Suppressor macrophage (primary cell): ENCODE results near the gene RASSF3.
"Not testable (repeated sequence)": the region's sequence is repeated elsewhere in the genome, so short reads cannot be mapped to it uniquely, and the experiment has no call there.

ENCODE experiments used
- DNase-seq, 4 experiments: peaks; one replicate each; pipeline ENCODE4 v3.0.0-alpha.2; 2020 to 2022
- total RNA-seq, 17 experiments: gene quantifications; one replicate each; lab custom pipeline; 2026; ENCODE audit warnings: mixed read lengths in 6 of 17, inconsistent platforms in 3 of 17; lab: John Stamatoyannopoulos, UW

RASSF3 gene
- 67.2 to 108 (median 78.8) reads per million in 17 experiments for total RNA-seq

- DNase-seq, result peak; percentile 87 to 95 (median 92)
Observed at GRCh38 chr12:64610079-64610659, at the start of gene RASSF3. Gene RASSF3, plus strand, starts transcription at chr12:64610495. Its CDS starts 138 bp downstream, at chr12:64610633.

- DNase-seq, result no peak
Observed at GRCh38 chr12:64561302-64562136, 48.8 kb upstream of the RASSF3 start.

GRCh38 chr12:64566122-64566521 is 44.2 kb upstream of the RASSF3 start:
- DNase-seq, result no peak

GRCh38 chr12:64566831-64567517 is 43.3 kb upstream of the RASSF3 start:
- peak in 3 of 4 experiments; percentile 49 to 60 (median 49) for DNase-seq

DNA sequence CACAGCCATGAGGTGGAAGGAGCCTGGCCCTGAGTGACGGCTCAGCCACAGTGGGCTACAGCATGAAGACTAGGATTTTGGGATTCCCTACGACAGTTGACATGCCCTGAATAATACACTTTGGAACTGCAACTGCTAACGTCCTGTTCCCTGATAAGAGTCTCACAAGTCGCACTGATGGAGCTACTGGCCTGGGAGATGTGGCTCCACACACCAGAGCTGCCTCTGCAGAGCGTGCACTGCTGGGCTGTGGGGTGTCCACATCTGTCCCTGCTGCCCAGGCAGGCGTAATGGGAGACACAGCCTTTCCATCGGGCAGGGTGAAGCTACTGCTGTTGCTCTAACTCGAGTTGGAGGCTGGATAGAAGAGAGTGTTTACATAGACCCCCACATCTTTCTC is 42.7 kb upstream of the RASSF3 start:
- DNase-seq, result no peak

GRCh38 chr12:64568298-64568697 is 42.0 kb upstream of the RASSF3 start:
- peak in 3 of 4 experiments; percentile 29 to 50 (median 30) for DNase-seq

DNA sequence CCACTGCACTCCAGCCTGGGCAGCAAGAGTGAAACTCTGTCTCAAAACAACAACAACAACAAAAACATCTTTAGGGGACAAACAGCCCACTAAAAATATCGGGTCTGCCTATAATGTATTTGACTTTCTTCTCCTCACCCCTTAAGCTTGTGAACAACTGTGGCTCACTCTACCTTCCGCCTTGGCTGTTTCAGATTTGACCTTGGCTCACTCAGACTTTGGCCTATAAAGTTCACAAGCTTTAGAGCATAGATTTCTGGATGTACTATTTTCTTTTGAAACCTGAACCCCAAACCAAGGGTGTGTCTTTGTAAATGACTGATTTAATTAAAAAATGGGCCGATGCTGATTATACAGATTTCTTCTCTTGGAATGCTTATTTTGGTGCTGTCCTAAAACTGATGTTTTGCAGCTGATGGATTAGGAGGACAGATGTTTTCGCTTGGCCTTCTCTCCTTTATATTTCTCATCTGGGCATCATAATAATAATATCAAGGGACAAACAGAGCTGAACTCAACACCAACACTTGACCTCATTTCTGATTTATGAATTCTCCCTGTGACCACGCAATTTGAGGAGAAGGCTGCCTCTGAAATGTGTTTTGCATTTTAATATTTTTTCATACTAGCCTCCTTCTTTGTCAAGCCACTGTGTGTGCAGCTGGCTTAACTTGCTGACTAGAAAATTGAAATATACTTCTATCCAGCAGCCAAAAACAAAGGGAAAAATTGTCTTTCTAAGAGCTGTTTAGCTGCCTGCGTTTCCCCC is 40.2 kb upstream of the RASSF3 start:
- no peak for DNase-seq

DNA sequence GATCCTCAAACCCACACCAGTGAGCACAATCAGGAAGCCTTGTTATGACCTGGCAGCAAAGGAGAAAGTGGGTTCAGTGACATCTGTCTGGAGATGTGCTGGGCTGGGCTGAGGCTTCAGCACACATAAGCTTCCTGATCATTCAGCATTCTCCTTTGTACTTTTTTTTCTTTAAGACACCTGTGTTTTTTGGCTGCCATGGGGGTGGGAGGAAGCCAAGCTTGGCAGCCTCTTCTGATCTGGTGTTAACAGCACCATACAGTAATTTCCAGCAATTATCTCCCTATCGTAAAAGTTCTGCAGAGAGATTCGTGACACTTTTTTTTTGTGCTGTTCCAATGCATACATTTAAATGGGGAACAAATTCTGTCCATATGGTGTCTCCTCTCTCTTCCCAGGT is 38.9 kb upstream of the RASSF3 start:
- no peak for DNase-seq

DNA sequence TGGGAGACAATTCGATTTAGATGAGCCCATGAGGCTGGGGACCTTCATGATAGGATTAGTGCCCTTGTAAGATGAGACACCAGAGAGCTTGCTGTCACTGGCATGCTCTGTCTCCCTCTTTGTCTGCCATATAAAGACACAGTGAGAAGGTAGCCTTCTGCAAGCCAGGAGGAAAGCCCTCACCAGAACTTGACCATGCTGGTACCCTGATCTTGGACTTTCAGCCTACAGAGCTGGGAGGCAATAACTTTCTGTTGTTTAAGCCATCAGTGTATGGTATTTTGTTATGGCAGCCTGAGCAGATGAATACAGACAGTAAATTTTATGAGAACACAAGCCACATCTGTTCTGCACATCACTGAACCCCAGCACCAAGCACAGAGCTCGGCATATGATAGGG is 38.1 kb upstream of the RASSF3 start:
- no peak for DNase-seq

DNA sequence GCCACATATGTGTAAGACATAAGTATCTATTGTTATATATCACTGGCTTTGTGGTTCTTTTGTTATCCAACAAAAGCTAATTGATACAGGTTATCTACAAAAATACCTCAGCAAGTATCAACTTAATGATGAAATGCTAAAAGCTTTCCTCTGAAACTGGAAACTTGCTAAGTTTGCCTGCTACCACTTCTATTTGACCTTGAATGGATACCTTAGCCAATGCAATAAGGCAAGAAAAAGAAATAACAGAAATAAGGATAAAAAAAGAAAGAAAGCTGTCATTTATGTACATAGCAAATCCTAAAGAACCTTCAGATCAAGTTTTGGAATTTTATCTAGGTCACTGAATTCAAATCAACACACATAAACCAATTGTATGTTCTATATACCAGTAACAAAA is 35.5 kb upstream of the RASSF3 start:
- no peak for DNase-seq

- DNase-seq, result no peak
Observed at GRCh38 chr12:64577046-64577445, 33.2 kb upstream of the RASSF3 start.

DNA sequence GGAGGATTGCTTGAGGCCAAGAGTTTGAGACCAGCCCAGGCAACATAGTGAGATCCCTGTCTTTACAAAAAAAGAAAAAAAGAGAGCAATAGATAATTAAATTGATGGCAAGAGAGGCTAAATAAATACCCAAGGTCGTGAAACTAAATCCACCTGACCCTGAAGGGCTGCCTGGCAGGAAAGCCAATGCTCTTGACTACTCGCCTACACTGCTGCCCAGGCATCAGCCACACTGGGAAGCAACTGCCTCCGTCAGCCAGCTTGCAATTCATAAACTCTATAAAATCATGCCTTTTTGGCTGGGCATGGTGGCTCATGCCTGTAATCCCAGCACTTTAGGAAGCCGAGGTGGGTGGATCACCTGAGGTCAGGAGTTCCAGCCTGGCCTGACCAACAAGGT is 31.7 kb upstream of the RASSF3 start:
- DNase-seq, result no peak

GRCh38 chr12:64580681-64581080 is 29.6 kb upstream of the RASSF3 start:
- DNase-seq, result no peak

DNA sequence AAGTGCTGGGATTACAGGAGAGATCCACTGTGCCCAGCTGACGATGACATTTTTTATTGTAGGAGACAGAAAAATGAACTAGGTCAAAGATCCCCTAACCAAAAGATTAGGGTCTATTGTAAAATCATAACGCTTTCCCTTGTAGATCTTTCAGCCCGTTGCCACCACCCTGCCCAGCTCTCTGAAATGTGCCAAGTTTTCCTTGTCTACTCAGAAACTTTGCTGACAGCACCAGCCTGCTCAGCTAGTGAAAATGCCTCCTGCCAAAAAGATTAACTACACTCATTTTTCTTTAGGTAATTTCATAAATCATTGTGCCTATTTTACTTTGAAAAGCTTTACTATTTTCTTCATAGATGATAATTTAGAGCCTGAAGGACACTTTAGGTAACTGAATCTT is 28.2 kb upstream of the RASSF3 start:
- DNase-seq, result no peak

GRCh38 chr12:64582862-64583261 is 27.4 kb upstream of the RASSF3 start:
- no peak for DNase-seq

GRCh38 chr12:64583395-64583770 is 26.9 kb upstream of the RASSF3 start:
- not testable (repeated sequence) for DNase-seq

GRCh38 chr12:64583771-64584421 is 26.4 kb upstream of the RASSF3 start:
- peak in 2 of 4 experiments; percentile 37 to 46 for DNase-seq

DNA sequence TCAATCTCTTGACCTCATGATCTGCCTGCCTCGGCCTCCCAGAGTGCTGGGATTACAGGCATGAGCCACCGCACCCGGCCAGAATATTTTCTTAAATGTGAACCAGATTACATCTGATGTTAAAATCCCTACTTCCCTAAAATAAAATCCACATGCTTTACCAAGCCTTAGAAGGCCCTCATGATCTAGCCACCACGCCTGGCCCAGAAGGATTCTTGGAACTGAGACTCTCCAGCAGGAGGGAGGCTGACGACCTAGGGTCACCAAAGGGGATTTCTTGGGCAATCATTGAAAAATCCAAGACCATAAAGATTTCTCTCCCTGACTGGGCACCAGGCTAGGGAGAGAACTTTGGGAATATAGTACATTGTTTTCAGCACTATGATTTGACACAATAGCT is 25.2 kb upstream of the RASSF3 start:
- peak; percentile 50 to 69 (median 66) for DNase-seq

GRCh38 chr12:64587447-64587846 is 22.8 kb upstream of the RASSF3 start:
- no peak for DNase-seq

DNA sequence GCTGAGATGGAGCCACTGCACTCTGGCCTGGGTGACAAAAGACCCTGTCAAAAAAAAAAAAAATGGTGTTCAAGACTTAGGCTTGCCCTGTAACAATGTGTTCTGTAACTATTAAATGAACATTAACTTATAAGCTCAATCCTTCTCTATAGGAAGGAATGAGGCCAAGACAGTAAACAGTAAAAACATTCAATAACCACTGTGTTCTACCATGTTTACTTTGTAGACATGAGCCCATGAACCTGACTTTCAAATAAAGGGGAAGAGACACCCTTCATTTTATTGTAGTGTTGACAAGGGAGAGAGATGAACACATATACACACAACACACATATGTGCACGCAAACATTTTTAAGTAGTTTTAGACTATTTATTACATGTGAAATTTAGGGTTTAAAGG is 20.1 kb upstream of the RASSF3 start:
- DNase-seq, result no peak

DNA sequence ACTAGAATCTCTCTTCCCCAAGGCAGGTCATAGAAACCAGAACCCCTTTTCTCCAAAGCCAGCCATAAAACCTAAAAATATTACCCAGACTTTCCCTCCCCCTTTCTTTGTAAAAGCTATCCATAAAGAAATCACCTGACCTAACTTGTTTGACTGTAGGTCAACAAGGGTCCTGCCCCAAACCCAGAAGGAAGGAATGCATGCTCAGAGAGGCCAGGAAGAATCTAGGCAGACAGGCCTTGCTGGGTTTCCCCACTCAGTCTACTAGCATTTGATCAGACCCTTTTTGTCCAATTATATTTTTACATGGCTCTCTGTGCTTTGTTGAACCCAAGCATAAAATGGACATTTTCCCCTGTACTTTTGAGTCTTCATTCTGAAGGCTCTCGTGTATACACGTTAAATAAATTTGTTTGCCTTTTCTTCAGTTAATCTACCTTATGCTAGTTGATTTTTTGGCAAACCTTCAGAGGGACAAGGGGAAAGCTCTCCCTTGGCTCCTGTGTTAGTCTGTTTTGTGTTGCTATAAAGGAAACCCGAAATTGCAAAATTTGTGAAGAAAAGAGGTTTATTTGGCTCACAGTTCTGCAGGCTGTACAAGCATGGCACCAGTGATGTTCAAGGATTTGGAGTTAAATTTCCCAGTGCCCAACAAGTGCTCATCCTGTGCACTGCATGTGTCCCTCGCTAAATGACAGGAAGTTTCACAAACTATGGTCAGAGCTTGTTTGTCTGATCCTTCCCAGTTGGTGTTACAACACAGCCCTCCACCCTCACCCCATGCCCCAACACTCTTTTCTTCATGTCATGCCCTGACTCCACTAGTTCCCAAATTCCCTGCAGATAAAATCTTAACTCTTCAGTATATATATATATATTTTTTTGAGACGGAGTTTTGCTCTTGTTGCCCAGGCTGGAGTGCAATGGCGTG is 14.2 kb upstream of the RASSF3 start:
- peak; percentile 75 to 90 (median 86) for DNase-seq
